K562 (cell line): ENCODE results near the gene RCOR2.

Experiments
- CTCF ChIP-seq, 3 experiments: IDR thresholded peaks in 2 of 3; conservative IDR thresholded peaks in 1 of 3; 2 replicates each; pipeline ENCODE4 v1.5.1; 2011 to 2012; ENCODE audit warnings: low read length in 3 of 3, mild to moderate bottlenecking in 3 of 3, control low read depth in 2 of 3, improper control_type of control experiment in 1 of 3, inconsistent platforms in 1 of 3, low read depth in 1 of 3, mixed read lengths in 1 of 3, moderate library complexity in 1 of 3; ENCODE audit not compliant: insufficient read depth in 2 of 3
- ESRRA ChIP-seq: fragments of 450-650 bp; IDR thresholded peaks from 2 replicates; pipeline ENCODE4 v1.6.1; 2014; ENCODE audit warnings: low read depth, mild to moderate bottlenecking, moderate library complexity, borderline replicate concordance
- HOXB6 ChIP-seq: fragments of 250-450 bp; sonication (Bioruptor Pico); IDR thresholded peaks from 2 replicates; pipeline ENCODE4 v1.5.1; 2022; ENCODE audit warnings: mild to moderate bottlenecking, borderline replicate concordance
- IRF2 ChIP-seq: sonication (generic); formaldehyde crosslinking; IDR thresholded peaks from 2 replicates; pipeline ENCODE4 v1.8.1; 2022; ENCODE audit warnings: mild to moderate bottlenecking, missing genetic modification reagents
- KDM4B ChIP-seq, 2 experiments: fragments of 450-650 bp in 1 of 2; sonication (generic) in 1 of 2; IDR thresholded peaks; 2 replicates each; pipeline ENCODE4 v1.6.1; 2016 to 2017; ENCODE audit warnings: borderline replicate concordance in 2 of 2, antibody characterized with exemption in 1 of 2, low read depth in 1 of 2, mild to moderate bottlenecking in 1 of 2
- REST ChIP-seq, 2 experiments: fragments of 450-650 bp; formaldehyde crosslinking in 1 of 2; IDR thresholded peaks; 2 replicates each; pipeline versions ENCODE4 v1.4.0 to v1.6.1; 2014 to 2020; ENCODE audit warnings: mild to moderate bottlenecking in 2 of 2, borderline replicate concordance in 1 of 2, low read depth in 1 of 2
- TAF15 ChIP-seq: fragments of 200-400 bp; formaldehyde crosslinking; IDR thresholded peaks from 2 replicates; pipeline ENCODE4 v1.6.1; 2017; ENCODE audit warnings: mild to moderate bottlenecking, low read depth, low read length, moderate library complexity
- THAP12 ChIP-seq: fragments of 250-450 bp; sonication (Bioruptor Pico); IDR thresholded peaks from 2 replicates; pipeline ENCODE4 v1.9.0; 2021; ENCODE audit warnings: mild to moderate bottlenecking, inconsistent platforms
- ZFP30 ChIP-seq: fragments of 250-450 bp; sonication (Bioruptor Pico); IDR thresholded peaks from 2 replicates; pipeline ENCODE4 v1.8.0; 2022; ENCODE audit warnings: moderate library complexity, mild to moderate bottlenecking, inconsistent platforms, borderline replicate concordance
- ZNF324 ChIP-seq: fragments of 250-450 bp; sonication (Bioruptor Pico); IDR thresholded peaks from 2 replicates; pipeline ENCODE4 v1.4.0; 2020; ENCODE audit warnings: mild to moderate bottlenecking

GRCh38 chr11:63907808-63908530, 9.0 kb downstream of the RCOR2 start:
- TF ChIP-seq IRF2 (no peak), TAF15 (no peak), KDM4B (IDR thresholded peaks at IDR 0.05; ENCODE audit: borderline replicate concordance in 2 of 2, low read depth in 1 of 2) (no peak), ZNF324 (no peak), CTCF (IDR thresholded peaks at IDR 0.05 in 2 of 3, conservative IDR thresholded peaks at IDR 0.05 in 1 of 3; ENCODE audit: insufficient read depth in 2 of 3, low read depth in 1 of 3, low read length in 3 of 3) (no peak), HOXB6 (CRISPR knock-in tag) (no peak), REST (IDR thresholded peaks at IDR 0.05; ENCODE audit: borderline replicate concordance) (no peak), REST (CRISPR knock-in tag; IDR thresholded peaks at IDR 0.05; ENCODE audit: low read depth) (no peak), ESRRA (no peak), ZFP30 (CRISPR knock-in tag) (no peak), THAP12 (CRISPR knock-in tag) (no peak)
